NCI-H2029 treated with DMSO at 0.1 percent for 48 hours (cell line): Measurements from ENCODE around the gene SEPTIN1.
A peak's percentile ranks its signal among the peaks of the same experiment; 100 is the strongest.
"Not testable (repeated sequence)": the region's sequence is repeated elsewhere in the genome, so short reads cannot be mapped to it uniquely, and the experiment has no call there.

Experiments
- DNase-seq: peaks from one replicate; lab custom pipeline; 2025; lab: John Stamatoyannopoulos, UW

Gene SEPTIN1

GRCh38 chr16:30341971-30342370, 40.4 kb downstream of the SEPTIN1 start:
- DNase-seq, result not testable (repeated sequence)

GRCh38 chr16:30340621-30341020, 41.7 kb downstream of the SEPTIN1 start:
- DNase-seq, result peak; percentile 26

- not testable (repeated sequence) for DNase-seq
Observed at GRCh38 chr16:30338715-30339114, 43.6 kb downstream of the SEPTIN1 start.

GRCh38 chr16:30337964-30338357, 44.4 kb downstream of the SEPTIN1 start:
- DNase-seq, result not testable (repeated sequence)

- peak; percentile 10 for DNase-seq
Observed at GRCh38 chr16:30335598-30336474, 46.5 kb downstream of the SEPTIN1 start.

GRCh38 chr16:30335028-30335597, 47.2 kb downstream of the SEPTIN1 start:
- peak; percentile 24 for DNase-seq

- peak; percentile 8 for DNase-seq
Observed at GRCh38 chr16:30334473-30334989, 47.8 kb downstream of the SEPTIN1 start.
